Measurements from ENCODE around the gene ZFP1. TPM values are rescaled to one million over a fixed set of nuclear protein-coding genes. Genes with fewer than 3 reads are reported as not detected.
"Not testable (repeated sequence)": the region's sequence is repeated elsewhere in the genome, so short reads cannot be mapped to it uniquely, and the experiment has no call there.

ZFP1 gene
- total and polyA plus RNA-seq, 7 donors = 0.60 to 17.5 (median 9.2) TPM

- WGBS, 2 donors = 86 to 92% methylated on average over 24 of the region's 24 CpGs
- no peaks in the 10 kb centered on the region for H3K4me1 ChIP-seq
- no peak for DNase-seq
- H3K27me3 ChIP-seq = no peaks in the 10 kb centered on the region
- no peaks in the 10 kb centered on the region for H3K9me3 ChIP-seq
- no peak for TF ChIP-seq POLR2AphosphoS5 (IDR thresholded peaks at IDR 0.05)
- TF ChIP-seq CTCF (IDR thresholded peaks at IDR 0.05) = no peak
- no peak for TF ChIP-seq POLR2A (IDR thresholded peaks at IDR 0.05)
- H3K36me3 ChIP-seq = no peaks in the 10 kb centered on the region
- no peak within 1 kb of the TSS for H3K27ac ChIP-seq
- H3K4me3 ChIP-seq = no peak within 1 kb of the TSS
- intact Hi-C loops (cut with DNase I) = loop anchor here (2.0 kb wide), 1 partner anchor 18 kb away; no protein-coding TSS in a partner anchor
These were observed 58.6 kb downstream of the ZFP1 start, which contains the start of gene CTRB2 for GRCh38 chr16:75206749-75207451. Gene CTRB2, minus strand, starts transcription at chr16:75207161. Its CDS starts 20 bp downstream, at chr16:75207141.

DNA sequence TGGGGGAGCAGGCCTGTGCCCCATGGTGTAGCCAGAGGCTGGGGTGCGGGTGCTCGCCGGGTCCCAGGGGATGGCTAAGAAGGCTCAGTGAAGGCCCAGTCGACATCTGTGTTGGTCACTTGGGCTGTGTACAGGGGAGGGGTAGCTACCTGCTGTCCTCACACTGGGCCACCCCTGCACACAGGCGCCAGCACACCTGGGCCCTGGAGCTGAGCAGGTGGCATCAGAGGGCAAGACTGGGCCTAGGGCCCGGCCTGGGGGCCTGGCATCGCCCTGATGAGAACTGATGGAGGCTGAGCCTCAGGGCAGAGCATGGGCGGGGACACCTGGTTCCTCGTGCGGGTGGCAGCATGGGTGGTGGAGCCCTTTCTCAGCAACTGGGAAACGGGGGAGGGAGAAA lies 59.5 kb downstream of the ZFP1 start:
- no peak for DNase-seq
- no peaks in the 10 kb centered on the region for H3K36me3 ChIP-seq
- WGBS, 2 donors = 76 to 89% methylated on average over 11 of the region's 11 CpGs
- intact Hi-C loops (cut with DNase I) = loop anchor here (2.0 kb wide), 1 partner anchor 17 kb away; no protein-coding TSS in a partner anchor
- no peak for TF ChIP-seq POLR2A (IDR thresholded peaks at IDR 0.05)
- TF ChIP-seq CTCF (IDR thresholded peaks at IDR 0.05) = no peak
- no peak for TF ChIP-seq EP300 (IDR thresholded peaks at IDR 0.05)
- no peak for TF ChIP-seq POLR2AphosphoS5 (IDR thresholded peaks at IDR 0.05)
- H3K9me3 ChIP-seq = no peaks in the 10 kb centered on the region
- H3K27ac ChIP-seq = no peak overlapping the region
- H3K4me1 ChIP-seq = no peaks in the 10 kb centered on the region
- no peaks in the 10 kb centered on the region for H3K27me3 ChIP-seq
- no peak overlapping the region for H3K4me3 ChIP-seq

DNA sequence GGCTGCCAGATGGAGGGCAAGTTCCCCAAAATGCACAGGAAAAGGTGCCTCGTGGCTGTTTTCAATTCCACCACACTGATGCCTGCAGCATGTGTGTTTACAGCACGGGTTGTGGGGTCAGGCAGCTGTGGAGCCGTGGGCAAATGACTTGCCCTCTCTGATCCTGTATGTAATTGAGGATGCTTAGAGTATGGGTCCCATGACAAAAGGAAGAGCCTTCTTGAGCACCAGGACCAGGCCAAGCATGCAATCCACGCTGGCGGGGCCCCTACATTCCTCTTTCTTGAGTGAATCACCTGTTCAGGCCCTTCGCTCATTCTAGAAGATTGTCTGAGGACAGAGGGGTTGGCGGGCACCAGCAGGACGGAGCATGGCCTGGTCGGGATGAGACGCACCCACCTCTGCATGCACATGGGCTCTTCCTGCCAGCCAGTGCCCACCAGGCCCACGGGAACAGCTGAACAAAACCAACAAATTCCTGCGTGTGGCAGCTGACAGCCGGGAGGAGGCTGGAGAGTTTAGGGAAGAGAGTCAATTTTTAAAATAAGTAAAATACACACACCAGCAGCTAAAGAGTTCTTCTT lies 60.0 kb downstream of the ZFP1 start:
- Histone ChIP-seq H3K4me3 (no peak overlapping the region), H3K9me3 (no peaks in the 10 kb centered on the region), H3K27me3 (no peaks in the 10 kb centered on the region), H3K27ac (no peak overlapping the region), H3K4me1 (no peaks in the 10 kb centered on the region), H3K36me3 (no peaks in the 10 kb centered on the region)
- DNase-seq = no peak
- TF ChIP-seq CTCF (IDR thresholded peaks at IDR 0.05) (no peak), EP300 (IDR thresholded peaks at IDR 0.05) (no peak), POLR2A (IDR thresholded peaks at IDR 0.05) (no peak), POLR2AphosphoS5 (IDR thresholded peaks at IDR 0.05) (no peak)
- intact Hi-C loops (cut with DNase I) = no loop called here
- WGBS, 2 donors = 80 to 81% methylated on average over 13 of the region's 13 CpGs

DNA sequence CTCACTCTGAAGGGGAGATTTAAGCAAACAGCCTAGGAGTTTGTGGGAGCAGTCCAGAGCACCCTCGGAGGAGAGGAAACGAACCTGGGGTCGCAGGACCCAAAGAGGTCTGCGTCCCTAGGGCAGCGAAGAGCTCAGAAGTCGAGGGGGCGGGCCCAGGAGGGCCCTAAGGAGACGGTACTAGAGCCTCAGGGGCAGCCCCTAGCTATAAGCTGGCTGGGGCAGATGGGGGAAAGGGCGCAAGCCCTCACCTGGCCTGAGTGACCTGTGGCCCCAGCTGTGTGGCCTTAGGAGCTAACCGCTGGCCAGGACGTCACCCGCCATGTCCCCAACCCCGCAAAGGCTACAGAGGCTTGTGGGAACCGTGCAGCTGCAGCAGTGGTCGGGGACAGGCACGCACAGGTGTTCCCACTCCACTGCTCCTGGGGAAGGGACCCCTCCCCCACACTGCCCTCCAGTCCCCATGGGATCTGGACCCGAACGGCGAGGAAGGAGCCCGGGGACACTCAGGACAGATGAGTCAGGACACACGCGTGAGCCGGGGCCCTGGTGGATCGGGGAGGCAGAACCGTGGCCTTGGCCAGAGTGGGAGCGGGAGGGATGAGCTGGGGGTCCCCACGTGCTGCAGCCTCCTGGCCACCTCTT lies 60.7 kb downstream of the ZFP1 start:
- intact Hi-C loops (cut with DNase I) = no loop called here
- no peak for TF ChIP-seq EP300 (IDR thresholded peaks at IDR 0.05)
- no peak for TF ChIP-seq CTCF (IDR thresholded peaks at IDR 0.05)
- no peaks in the 10 kb centered on the region for H3K27me3 ChIP-seq
- H3K36me3 ChIP-seq = no peaks in the 10 kb centered on the region
- H3K9me3 ChIP-seq = no peaks in the 10 kb centered on the region
- no peak for DNase-seq
- no peak overlapping the region for H3K27ac ChIP-seq
- 87 to 90% methylated on average over 27 of the region's 27 CpGs for WGBS, 2 donors
- no peaks in the 10 kb centered on the region for H3K4me1 ChIP-seq
- no peak overlapping the region for H3K4me3 ChIP-seq

GRCh38 chr16:75209514-75209913 lies 61.2 kb downstream of the ZFP1 start:
- DNase-seq; H3K27me3 ChIP-seq; H3K4me3 ChIP-seq; intact Hi-C loops (cut with DNase I); H3K9me3 ChIP-seq; H3K27ac ChIP-seq; H3K36me3 ChIP-seq; H3K4me1 ChIP-seq: not testable (repeated sequence)
- 79 to 89% methylated on average over 7 of the region's 7 CpGs for WGBS, 2 donors
